EL (cell line): ENCODE data around the gene PAGR1.
"Not testable (repeated sequence)": the region's sequence is repeated elsewhere in the genome, so short reads cannot be mapped to it uniquely, and the experiment has no call there.

Experiments
- DNase-seq: peaks from one replicate; pipeline ENCODE4 v3.0.0-alpha.2; 2016

The PAGR1 gene

DNA sequence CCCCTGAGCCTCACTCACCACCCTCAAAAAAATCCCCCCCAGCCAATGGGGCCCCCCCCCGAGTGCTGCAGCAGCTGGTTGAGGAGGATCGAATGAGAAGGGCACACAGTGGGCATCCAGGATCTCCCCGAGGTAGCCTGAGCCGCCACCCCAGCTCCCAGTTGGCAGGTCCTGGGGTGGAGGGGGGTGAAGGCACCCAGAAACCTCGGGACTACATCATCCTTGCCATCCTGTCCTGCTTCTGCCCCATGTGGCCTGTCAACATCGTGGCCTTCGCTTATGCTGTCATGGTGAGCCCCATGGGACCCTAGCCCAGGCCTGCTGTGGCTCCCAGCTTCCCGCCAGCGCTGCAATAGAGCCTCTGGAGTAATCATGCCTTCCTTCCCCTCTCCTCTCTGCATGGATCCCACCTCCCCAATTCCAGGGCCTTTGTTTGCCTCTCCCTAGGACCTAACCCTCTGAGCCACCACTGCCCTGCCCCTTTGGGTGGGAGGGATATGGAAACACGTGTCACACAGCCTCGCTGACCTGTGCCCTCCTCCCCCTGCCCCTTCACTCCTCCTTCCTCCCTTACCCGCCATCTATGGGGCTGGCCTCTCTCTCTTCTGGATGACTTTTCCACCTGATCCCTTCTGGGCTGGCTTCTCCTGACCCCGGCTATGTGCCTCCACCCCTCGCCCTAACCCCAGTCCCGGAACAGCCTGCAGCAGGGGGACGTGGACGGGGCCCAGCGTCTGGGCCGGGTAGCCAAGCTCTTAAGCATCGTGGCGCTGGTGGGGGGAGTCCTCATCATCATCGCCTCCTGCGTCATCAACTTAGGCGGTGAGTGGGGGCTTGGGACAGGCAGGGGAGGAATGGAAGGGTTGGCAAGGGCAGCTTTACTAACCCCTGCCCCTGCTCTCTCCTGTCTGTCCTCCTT, 2.0 kb upstream of the PAGR1 start:
- no peak for DNase-seq

DNA sequence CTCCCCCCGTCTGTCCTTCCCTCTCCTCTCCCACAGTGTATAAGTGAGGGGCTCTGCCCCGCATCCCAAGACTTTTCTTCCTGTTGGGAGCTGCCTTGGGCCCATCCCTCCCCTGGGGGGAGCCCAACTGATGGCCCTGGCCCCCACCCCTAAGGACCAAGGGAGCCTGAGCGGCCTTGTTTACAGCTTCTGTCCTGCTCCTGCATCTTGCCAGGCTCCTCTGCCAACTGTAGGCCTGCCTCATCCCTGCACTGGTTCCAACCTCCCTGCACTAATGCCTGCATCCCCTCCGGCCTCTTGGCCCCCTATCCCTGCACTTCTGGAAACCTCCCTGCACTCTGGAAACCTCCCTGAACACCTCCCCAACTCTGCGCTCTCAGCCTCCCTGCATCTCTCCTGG, 1.4 kb upstream of the PAGR1 start:
- no peak for DNase-seq

DNA sequence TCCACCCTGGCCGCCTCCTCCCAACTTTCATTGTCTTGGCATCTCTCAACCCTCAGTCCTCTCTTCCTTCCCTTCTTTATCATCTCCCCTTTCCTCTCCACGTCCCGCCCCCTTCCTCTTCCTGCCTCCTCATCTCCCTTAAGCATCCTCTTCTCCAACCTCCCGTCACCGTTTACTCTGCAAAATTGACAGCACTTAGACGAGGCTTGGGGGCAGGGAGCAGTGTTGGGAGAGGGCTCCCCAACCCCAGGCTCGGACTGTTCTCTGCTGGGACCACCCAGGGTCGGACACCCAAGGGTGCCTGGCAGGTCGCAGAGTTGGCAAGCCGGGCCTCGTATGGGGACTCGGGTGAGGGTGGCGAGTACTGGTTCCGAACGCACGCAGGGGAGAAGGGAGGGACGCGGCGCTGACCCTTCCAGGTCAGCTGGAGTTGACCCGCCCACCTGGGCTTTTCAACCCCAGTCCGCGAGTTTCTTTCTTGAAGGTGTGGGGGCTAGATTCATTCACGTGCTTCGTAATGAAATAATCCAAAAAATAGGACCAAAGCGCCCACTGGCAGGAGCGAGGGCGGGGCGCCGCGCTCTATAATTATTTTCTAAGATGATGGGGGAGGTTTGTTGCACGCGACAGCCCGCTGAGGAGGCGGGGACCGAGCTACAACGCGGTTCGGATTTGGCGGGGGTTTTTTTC, 775 bp upstream of the PAGR1 start:
- peak; percentile 45 for DNase-seq

GRCh38 chr16:29816694-29817441, 916 bp downstream of the PAGR1 start:
- peak; percentile 76 for DNase-seq

- no peak for DNase-seq
These were observed 2.1 kb downstream of the PAGR1 start for GRCh38 chr16:29818082-29818481.

DNA sequence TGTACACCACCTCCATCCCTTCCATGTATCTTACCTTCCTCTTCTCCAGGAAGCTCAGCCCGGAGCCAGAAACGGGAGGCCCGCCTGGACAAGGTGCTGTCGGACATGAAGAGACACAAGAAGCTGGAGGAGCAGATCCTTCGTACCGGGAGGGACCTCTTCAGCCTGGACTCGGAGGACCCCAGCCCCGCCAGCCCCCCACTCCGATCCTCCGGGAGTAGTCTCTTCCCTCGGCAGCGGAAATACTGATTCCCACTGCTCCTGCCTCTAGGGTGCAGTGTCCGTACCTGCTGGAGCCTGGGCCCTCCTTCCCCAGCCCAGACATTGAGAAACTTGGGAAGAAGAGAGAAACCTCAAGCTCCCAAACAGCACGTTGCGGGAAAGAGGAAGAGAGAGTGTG, 3.6 kb downstream of the PAGR1 start:
- no peak for DNase-seq

- peak; percentile 74 for DNase-seq
These were observed 4.3 kb downstream of the PAGR1 start, which contains the start of gene MVP for GRCh38 chr16:29820271-29820701. Gene MVP (plus strand): TSS chr16:29820462. CDS start chr16:29830550, 10,088 bp downstream.

DNA sequence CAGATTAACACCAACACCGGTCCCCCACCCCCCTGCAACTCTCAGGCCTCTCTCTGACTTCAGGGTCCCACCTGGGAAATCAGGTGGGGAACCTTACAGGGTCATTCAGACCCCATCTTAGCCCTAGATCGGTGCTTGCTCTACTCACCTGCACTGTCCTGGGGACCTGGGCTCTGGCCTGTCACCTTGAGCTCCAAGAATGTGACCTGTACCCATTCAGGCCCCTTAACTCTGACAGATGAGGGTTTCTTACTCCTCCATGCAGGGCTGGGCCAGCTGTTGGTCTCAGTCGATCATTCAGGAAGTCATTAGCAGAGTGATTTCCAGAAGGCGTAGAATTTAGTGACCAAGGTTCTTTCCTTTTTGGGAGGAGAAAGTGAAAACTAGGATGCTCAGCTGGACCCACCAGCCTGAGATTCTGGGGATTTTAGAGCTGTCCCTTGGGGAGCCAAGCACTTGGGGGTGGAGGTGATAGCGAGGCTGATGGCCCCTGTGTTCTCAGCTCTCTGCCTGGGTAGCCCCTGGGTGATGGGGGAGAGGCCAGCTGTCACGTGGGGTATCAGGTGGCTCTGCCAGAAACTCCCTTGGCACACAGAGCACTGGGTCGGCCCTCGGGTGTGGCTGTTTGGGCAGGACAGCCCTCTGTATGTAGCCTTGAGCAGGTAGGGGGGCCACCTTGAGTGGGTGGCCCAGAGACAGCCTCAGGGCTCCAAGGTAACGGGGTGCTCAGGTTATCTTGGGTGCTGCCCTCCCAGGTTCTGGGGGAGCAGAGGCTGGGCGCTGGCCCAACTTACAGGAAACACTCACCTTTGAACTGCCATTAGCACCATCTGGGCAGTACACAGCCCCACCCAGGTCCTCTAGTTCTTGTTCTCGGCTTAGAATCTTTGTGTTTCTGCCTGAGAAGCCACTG, 5.0 kb downstream of the PAGR1 start:
- DNase-seq = peak; percentile 44

GRCh38 chr16:29821643-29822115, 5.7 kb downstream of the PAGR1 start:
- DNase-seq = peak; percentile 90

DNA sequence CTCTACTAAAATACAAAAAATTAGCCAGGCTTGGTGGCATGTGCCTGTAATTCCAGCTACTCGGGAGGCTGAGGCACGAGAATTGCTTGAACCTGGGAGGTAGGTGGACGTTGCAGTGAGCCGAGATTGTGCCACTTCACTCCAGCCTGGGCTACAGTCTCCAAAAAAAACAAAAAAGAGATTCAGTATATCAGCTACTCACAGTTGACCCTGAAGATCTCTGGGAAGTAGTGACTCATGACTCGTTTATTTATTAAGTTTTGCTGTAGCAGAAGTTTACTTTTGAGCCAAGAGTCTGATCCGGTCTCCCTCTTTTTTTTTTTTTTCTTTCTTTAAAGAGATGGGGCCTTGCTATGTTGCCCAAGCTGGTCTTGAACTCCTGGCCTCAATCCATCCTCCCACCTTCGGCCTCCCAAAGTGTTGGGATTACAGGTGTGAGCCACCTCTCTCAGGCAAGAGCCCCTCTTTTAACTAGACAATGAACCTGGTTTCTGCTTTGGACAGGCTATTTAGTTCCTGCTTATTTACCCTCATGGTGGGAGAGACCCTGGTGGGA, 8.7 kb downstream of the PAGR1 start:
- DNase-seq = peak; percentile 83

- DNase-seq = peak; percentile 87
These were observed 9.4 kb downstream of the PAGR1 start for GRCh38 chr16:29825145-29826044.

- no peak for DNase-seq
These were observed 10.4 kb downstream of the PAGR1 start for GRCh38 chr16:29826342-29826695.

DNA sequence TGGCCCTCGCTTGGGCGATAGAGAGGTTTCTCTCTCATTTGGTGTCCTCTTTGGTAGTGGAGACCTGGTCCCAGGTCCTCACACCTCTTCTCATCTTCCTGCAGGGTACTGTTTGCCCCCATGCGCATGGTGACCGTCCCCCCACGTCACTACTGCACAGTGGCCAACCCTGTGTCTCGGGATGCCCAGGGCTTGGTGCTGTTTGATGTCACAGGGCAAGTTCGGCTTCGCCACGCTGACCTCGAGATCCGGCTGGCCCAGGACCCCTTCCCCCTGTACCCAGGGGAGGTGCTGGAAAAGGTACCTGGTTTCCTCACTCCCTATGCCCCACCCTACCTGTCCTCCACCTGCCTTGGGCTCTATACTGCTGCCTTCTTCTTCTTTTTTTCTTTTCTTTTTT, 14.8 kb downstream of the PAGR1 start:
- no peak for DNase-seq

GRCh38 chr16:29831490-29831889, 15.5 kb downstream of the PAGR1 start:
- no peak for DNase-seq

DNA sequence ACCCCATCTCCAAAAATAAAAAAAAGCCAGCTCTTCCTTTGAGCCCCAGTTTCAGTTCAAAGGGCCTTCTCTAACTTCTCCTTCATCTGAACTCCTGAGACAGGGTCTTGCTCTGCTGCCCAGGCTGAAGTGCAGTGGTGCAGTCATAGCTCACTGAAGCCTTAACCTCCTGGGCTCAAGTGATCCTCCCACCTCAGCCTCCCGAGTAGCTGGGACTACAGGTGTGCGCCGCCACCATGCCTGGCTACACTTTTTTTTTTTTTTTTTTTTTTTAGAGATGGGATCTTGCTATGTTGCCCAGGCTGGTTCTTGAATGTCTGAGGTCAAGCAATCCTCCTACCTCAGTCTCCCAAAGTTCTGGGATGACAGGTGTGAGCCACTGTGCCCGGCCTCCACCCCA, 17.3 kb downstream of the PAGR1 start:
- not testable (repeated sequence) for DNase-seq

DNA sequence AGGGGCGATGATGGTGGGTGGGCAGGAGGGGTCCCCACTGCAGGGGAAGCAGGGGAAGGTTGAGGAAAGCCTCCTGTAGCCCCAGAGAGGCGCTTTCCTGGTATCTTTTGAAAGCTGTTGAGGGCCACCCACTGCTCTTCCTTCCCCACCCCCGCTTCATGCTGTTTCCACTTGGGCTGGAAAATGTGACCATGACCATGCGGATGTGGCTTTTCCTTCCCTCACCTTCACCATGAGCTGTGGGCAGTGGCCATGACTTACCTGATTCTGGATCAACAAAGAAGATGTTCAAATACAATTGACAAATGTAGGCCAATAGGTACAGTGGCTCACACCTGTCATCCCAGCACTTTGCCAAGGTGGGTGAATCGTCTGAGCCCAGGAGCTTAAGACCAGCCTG, 18.1 kb downstream of the PAGR1 start:
- no peak for DNase-seq

- no peak for DNase-seq
These were observed 20.0 kb downstream of the PAGR1 start for GRCh38 chr16:29835926-29836325.

DNA sequence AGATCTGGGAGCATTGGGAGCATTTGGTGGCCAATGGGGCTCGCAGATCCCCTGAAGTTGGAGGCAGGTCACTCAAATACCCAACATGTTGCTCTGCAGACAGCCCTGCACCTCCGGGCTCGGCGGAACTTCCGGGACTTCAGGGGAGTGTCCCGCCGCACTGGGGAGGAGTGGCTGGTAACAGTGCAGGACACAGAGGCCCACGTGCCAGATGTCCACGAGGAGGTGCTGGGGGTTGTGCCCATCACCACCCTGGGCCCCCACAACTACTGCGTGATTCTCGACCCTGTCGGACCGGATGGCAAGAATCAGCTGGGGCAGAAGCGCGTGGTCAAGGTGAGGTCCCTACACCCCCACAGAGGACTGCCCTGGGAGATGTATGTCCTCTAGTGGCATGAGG, 20.7 kb downstream of the PAGR1 start:
- DNase-seq = no peak

DNA sequence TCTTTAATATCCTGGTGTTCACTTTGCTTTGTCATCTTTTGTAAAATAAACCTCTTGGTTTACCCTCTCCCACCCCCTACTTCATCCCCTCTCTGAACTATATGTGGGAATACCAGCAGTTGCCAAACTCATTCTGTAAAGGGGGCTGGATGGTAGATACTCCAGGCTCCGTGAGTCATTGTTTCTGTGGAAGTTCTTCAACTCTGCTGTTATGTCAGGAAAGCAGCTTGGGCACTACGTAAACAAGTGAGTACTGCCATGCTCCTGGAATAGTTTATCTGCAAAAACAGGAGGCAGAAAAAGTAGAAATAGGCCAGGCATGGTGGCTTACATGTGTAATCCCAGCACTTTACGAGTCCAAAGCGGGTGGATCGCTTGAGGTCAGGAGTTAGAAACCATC, 21.9 kb downstream of the PAGR1 start:
- no peak for DNase-seq

GRCh38 chr16:29839822-29840221, 23.9 kb downstream of the PAGR1 start:
- no peak for DNase-seq

DNA sequence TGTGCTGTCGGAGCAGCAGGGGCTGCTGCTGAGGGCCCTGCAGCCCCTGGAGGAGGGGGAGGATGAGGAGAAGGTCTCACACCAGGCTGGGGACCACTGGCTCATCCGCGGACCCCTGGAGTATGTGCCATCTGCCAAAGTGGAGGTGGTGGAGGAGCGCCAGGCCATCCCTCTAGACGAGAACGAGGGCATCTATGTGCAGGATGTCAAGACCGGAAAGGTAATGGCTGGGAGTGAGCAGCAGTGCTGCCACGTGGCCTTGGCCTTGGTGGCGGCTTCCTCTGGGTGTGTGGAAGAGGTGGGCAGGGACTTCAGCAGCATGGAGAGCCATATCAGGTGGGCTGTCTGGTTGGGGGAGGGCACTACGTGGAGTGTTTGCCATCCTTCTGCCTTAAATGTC, 24.3 kb downstream of the PAGR1 start:
- DNase-seq = no peak
